B cell (primary cell): Measurements from ENCODE around the gene IFRD1.

Experiments used
- CTCF ChIP-seq: fragments of 200-600 bp; IDR thresholded peaks from one replicate; pipeline ENCODE4 v1.8.0; 2022; ENCODE audit warnings: antibody characterized with exemption, mild to moderate bottlenecking
- EZH2 ChIP-seq: IDR thresholded peaks from 2 replicates; pipeline ENCODE4 v1.6.1; 2012; ENCODE audit warnings: borderline replicate concordance, low read depth, mild to moderate bottlenecking, moderate library complexity, low read length; ENCODE audit not compliant: insufficient read depth, poor library complexity, severe bottlenecking

GRCh38 chr7:112449902-112450806, at the start of gene IFRD1:
- TF ChIP-seq CTCF (no peak), EZH2 (no peak)
